HTR-8/SVneo (cell line): ENCODE data around the gene MDM2.
"Not testable (repeated sequence)": the region's sequence is repeated elsewhere in the genome, so short reads cannot be mapped to it uniquely, and the experiment has no call there.

Source experiments
- DNase-seq: peaks from one replicate; pipeline ENCODE4 v3.0.0; 2011; ENCODE audit warnings: low spot score, mixed read lengths; ENCODE audit not compliant: insufficient read length
- FAIRE-seq: peaks from 2 replicates; lab custom pipeline; 2011; peaks lifted over from hg19 to GRCh38; lab: Jason Lieb, UNC

MDM2 gene

GRCh38 chr12:68842784-68843567 is 35.0 kb downstream of the MDM2 start:
- no peak for DNase-seq
- no peak for FAIRE-seq

DNA sequence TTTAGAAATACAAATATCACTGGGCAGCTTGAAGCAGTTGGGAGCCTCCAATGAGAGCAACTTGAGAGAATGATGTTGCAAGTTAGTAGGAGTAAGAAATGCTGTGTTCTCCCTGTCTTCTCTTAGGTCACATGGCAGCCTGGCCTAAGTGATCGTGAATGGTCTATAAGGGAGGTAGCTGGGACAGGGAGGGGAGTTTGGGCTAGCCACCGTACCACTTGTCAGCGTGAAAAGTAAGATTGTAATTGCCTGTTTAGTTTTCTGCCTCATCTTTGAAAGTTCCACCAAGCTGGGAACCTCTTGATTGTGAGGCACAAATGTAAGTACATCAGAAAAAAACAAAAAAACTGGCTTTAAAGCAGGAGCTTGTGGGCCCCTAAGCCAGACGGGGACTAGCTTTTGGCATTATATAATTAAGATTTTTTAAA is 36.4 kb downstream of the MDM2 start:
- no peak for FAIRE-seq
- no peak for DNase-seq

DNA sequence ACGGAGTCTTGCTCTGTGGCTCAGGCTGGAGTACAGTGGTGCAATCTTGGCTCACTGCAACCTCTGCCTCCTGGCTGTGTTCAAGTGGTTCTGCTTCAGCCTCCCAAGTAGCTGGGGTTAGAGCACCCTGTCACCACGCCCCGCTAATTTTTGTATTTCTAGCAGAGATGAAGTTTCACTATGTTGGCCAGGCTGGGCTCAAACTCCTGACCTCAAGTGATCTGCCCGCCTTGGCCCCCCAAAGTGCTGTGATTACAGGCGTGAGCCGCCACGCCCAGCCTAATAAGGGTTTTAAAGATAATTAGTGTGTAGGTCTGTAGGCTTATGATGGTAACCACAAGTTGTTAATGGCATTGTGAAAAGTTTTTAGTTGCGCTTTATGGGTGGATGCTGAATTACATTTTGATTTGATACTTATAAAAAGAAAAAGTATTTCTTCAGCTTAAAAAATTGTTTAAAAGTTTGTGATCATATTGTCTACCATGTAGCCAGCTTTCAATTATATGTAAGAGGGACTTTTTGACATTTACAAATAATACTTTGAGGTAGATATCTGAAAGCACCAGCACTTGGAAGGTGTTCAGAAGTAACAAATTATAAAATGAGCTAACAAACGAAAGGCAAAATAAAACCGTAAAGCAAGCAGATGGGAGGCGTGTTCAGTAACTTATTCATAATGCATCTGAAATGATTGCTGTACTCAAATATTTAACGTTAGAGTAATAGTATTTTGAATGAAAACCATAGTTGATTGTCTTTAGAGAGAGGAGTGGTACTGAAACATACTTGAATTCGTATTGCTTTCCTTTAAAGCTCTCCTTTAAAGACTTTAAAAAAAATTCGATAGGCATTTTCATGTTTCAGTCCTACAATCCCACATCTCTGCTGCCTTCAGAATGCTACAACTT is 37.1 kb downstream of the MDM2 start:
- DNase-seq (no peak), FAIRE-seq (no peak)

DNA sequence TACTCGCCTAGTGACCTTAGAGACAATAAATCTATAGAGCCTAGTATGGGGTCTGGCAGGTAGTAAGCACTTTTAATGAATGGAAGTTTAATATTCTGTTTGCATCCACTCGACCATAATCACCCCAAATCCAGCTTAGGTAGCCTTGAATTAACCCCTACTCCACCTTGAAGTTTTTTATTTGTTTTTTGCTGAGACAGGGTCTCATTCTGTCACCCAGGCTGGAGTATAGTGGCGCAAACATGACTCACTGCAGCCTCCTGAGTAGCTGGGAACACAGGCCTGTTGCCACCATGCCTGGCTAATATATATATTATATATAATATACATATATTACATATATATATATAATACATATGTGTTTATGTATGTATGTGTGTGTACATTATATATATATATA is 38.8 kb downstream of the MDM2 start:
- FAIRE-seq: no peak
- no peak for DNase-seq

- FAIRE-seq (no peak), DNase-seq (no peak)
Observed at GRCh38 chr12:68850390-68850789, 42.4 kb downstream of the MDM2 start.

GRCh38 chr12:68851592-68852306 is 43.8 kb downstream of the MDM2 start:
- FAIRE-seq (no peak), DNase-seq (no peak)

GRCh38 chr12:68853396-68854077 is 45.6 kb downstream of the MDM2 start:
- no peak for DNase-seq

GRCh38 chr12:68854078-68854468 is 46.1 kb downstream of the MDM2 start:
- no peak for DNase-seq
- no peak for FAIRE-seq

More at GRCh38 chr12:68853396-68854077, 45.6 kb downstream of the MDM2 start:
- FAIRE-seq: no peak

- no peak for FAIRE-seq
- DNase-seq: no peak
Observed at GRCh38 chr12:68854554-68854953, 46.6 kb downstream of the MDM2 start.

- no peak for FAIRE-seq
Observed at GRCh38 chr12:68855111-68855510, 47.1 kb downstream of the MDM2 start.

DNA sequence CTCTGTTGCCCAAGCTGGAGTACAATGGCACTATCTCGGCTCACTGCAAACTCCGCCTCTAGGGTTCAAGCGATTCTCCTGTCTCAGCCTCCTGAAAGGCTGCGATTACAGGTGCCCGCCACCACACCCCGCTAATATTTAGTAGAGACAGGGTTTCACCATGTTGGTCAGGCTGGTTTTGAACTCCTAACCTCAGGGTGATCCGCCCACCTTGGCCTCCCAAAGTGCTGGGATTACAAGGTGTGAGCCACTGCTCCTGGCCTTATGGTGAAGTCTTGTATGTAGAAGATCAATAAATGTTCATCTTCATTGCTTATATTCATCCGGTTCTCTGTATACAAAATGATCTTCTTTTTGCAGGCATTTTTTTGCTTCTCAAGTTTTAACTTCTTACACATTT is 47.8 kb downstream of the MDM2 start:
- DNase-seq (no peak), FAIRE-seq (no peak)

More at GRCh38 chr12:68855111-68855510, 47.1 kb downstream of the MDM2 start:
- DNase-seq: no peak

DNA sequence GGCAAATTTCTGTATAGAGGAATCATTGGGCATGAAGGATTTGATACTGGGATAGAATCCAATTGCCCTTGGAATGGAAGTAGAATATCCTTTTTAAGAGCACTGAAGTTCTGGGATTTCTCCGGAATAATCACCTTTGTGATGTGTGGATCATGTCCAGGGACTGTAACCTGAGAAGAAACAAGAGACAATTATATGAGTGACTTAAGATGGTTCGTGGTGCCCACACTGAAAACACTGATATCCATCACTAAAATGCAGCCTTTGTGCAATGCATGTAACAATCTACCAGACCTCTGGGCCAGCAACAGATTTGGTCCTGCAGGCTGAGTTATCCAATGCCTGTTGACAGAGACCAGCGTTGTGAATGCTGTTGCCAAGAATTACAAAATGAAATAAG is 48.5 kb downstream of the MDM2 start:
- FAIRE-seq (no peak), DNase-seq (no peak)

DNA sequence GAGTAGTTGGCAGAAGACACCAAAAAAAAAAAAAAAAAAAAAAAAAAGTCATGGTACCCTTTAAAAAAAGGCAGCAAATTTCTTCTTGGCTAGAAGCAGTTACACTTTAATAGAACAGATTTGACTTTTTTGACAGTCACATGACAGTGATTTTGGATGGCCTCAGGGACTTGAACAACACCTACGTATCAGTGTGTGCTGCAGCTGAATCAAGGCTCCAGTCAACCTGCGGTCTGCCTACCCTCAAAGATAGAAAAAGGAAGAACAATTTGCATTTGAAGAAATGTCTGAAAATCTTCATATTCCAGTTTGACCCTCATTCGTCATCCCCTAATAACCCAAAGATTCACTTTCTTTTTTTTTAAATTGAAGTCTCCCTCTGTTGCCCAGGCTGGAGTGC is 53.9 kb downstream of the MDM2 start:
- DNase-seq (no peak), FAIRE-seq (no peak)

- DNase-seq: no peak
- FAIRE-seq: no peak
Observed at GRCh38 chr12:68863109-68863770, 55.3 kb downstream of the MDM2 start.

- not testable (repeated sequence) for FAIRE-seq
- DNase-seq: peak; percentile 51
Observed at GRCh38 chr12:68863886-68864454, 56.0 kb downstream of the MDM2 start.

- FAIRE-seq (no peak), DNase-seq (no peak)
Observed at GRCh38 chr12:68864604-68865003, 56.6 kb downstream of the MDM2 start.

GRCh38 chr12:68865399-68866164 is 57.6 kb downstream of the MDM2 start:
- DNase-seq: no peak
- no peak for FAIRE-seq

DNA sequence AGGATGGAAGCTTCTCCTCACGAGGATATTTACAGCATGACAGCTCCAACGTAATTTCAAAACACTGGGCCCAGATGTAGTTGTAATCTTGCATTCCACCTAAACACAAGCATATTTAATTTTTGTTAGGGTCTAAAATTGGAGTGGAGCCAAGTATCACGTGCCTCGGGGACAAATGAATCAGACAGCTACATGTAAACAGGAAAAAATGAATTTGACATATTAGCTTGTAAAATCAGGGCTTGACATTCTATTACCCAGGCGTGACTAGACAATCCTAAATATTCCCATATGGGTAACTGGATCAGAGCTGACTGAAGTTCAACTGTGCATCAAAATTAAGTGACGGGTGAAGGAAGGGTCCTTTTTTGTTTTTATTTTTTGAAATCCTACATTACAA is 59.0 kb downstream of the MDM2 start:
- FAIRE-seq (no peak), DNase-seq (no peak)
